ENCODE measurements around the gene WDR82. TPM values are rescaled to one million over a fixed set of nuclear protein-coding genes. Genes with fewer than 3 reads are reported as not detected.
A peak's percentile ranks its signal among the peaks of the same experiment; 100 is the strongest.
"Not testable (repeated sequence)": the region's sequence is repeated elsewhere in the genome, so short reads cannot be mapped to it uniquely, and the experiment has no call there.

The WDR82 gene
- total and polyA plus RNA-seq, 2 of the 4 experiments (the other 2 are of a cell fraction), result 38.1 to 68.1 TPM

GRCh38 chr3:52277071-52277964, 1.1 kb downstream of the WDR82 start:
- CTCF ChIA-PET, result interaction anchor here (0.7 to 1.4 kb wide), 3 partner anchors 16 to 87 kb away, joined by 3 to 6 read pairs (median 4); no protein-coding TSS in a partner anchor
- Histone ChIP-seq H3K9me3 (ENCODE audit: control insufficient read depth, insufficient read depth, low read length) (no peaks in the 10 kb centered on the region), H3K23ac (ENCODE audit: low read depth, low read length) (peak overlapping the region; percentile 50), H3K56ac (ENCODE audit: extremely low read depth, insufficient read depth, low read length) (peak overlapping the region; percentile 92), H3K4me2 (ENCODE audit: low read depth, low read length) (peak overlapping the region; percentile 88), H4K20me1 (ENCODE audit: insufficient read depth, low read length) (peaks cover 54% of the 10 kb centered on the region), H4K8ac (ENCODE audit: low read depth in 2 of 2, low read length in 2 of 2) (peak overlapping the region; percentile 22 to 82; a peak in 2 of 4 replicates), H3K4me3 (ENCODE audit: insufficient read depth, low read depth, low read length) (peak overlapping the region; percentile 97), H2AK9ac (replicated peaks; ENCODE audit: low read depth, low read length, poor library complexity) (peak overlapping the region; percentile 89), H3K27ac (ENCODE audit: insufficient read depth, low read length) (peak overlapping the region; percentile 100), H2AFZ (replicated peaks; ENCODE audit: low read length, poor library complexity) (peak overlapping the region; percentile 10), H3K4me1 (ENCODE audit: control insufficient read depth, insufficient read depth, low read length) (peaks cover 14% of the 10 kb centered on the region), H3K4ac (ENCODE audit: low read depth, low read length) (peak overlapping the region; percentile 85), H4K91ac (ENCODE audit: insufficient read depth, low read depth, low read length) (peak overlapping the region; percentile 26; the same call in 1 of the 2 replicates), H3K36me3 (ENCODE audit: control insufficient read depth, insufficient read depth, low read length) (peaks cover 7% of the 10 kb centered on the region), H2BK20ac (ENCODE audit: low read depth, low read length) (no peak overlapping the region), H4K5ac (ENCODE audit: low read depth, low read length) (no peak overlapping the region), H2BK120ac (ENCODE audit: low read depth, low read length) (no peak overlapping the region), H3K14ac (replicated peaks; ENCODE audit: low read depth, low read length) (peak overlapping the region; percentile 100), H3K27me3 (ENCODE audit: control insufficient read depth, insufficient read depth, low read length) (no peaks in the 10 kb centered on the region), H2BK5ac (ENCODE audit: low read depth, low read length, poor library complexity, severe bottlenecking) (peak overlapping the region; percentile 100), H2BK15ac (ENCODE audit: low read depth, low read length) (no peak overlapping the region), H3K9me1 (ENCODE audit: insufficient read depth, low read length) (peaks cover 16% of the 10 kb centered on the region; the same call in 1 of the 2 replicates), H3K18ac (ENCODE audit: low read depth, low read length) (peak overlapping the region; percentile 19; the same call in 1 of the 2 replicates), H2AK5ac (ENCODE audit: low read depth, low read length) (peak overlapping the region; percentile 50; the same call in 1 of the 2 replicates), H3K79me1 (ENCODE audit: low read depth in 1 of 2, low read length in 2 of 2) (peaks cover 6 to 18% of the 10 kb centered on the region in 2 experiments; a peak in 3 of 4 replicates), H3K9ac (ENCODE audit: low read depth, low read length) (peak overlapping the region; percentile 100)
- DNase-seq (peak; percentile 58), ATAC-seq (ENCODE audit: low read depth) (peak; percentile 9; the same call in 1 of the 2 replicates)
- POLR2A ChIA-PET (ENCODE audit: unreplicated experiment), result interaction anchor here (0.5 to 0.6 kb wide), 2 partner anchors 39 to 57 kb away, joined by 4 to 9 read pairs; no protein-coding TSS in a partner anchor
- in situ Hi-C loops (cut with MboI; ENCODE audit: low sequenced_read_pairs), result no loop called here
- BruUV-seq (replicated peaks), result no TSS peak
- intact Hi-C loops (cut with micrococcal nuclease), result loop anchor here (2.0 to 5.0 kb wide), 2 partner anchors 15 to 40 kb away; partner anchors contain the start of gene TWF2
- WGBS, 2 experiments (ENCODE audit: extremely low coverage in 2 of 2, insufficient read length in 1 of 2), result 1% methylated on average over 14 of the region's 28 CpGs; no CpG with 5 or more reads in 1 of the 2 experiments
- no peak for TF ChIP-seq RCOR1 (IDR thresholded peaks at IDR 0.05; ENCODE audit: insufficient replicate concordance, low read length)
- peak; percentile 87 for TF ChIP-seq MXI1 (IDR thresholded peaks at IDR 0.05; ENCODE audit: borderline replicate concordance, low read depth, low read length)
- no peak for TF ChIP-seq FOS (IDR thresholded peaks at IDR 0.05; ENCODE audit: low read depth, low read length)
- peak; percentile 58; the same call in 1 of the 2 replicates for TF ChIP-seq POLR2A (IDR thresholded peaks at IDR 0.05; ENCODE audit: low read depth, low read length)
- no peak for TF ChIP-seq MAFK (IDR thresholded peaks at IDR 0.05; ENCODE audit: low read depth, low read length)
- dilution Hi-C loops (cut with HindIII; ENCODE audit: low sequenced_read_pairs, unreplicated experiment), result no loop called here

GRCh38 chr3:52274781-52275180, 3.7 kb downstream of the WDR82 start:
- POLR2A ChIA-PET (ENCODE audit: unreplicated experiment); H2BK120ac ChIP-seq (ENCODE audit: low read depth, low read length); H3K4me2 ChIP-seq (ENCODE audit: low read depth, low read length); H3K23ac ChIP-seq (ENCODE audit: low read depth, low read length); H4K91ac ChIP-seq (ENCODE audit: insufficient read depth, low read depth, low read length); H2AK5ac ChIP-seq (ENCODE audit: low read depth, low read length); ATAC-seq (ENCODE audit: low read depth); H4K8ac ChIP-seq (ENCODE audit: low read depth in 2 of 2, low read length in 2 of 2); in situ Hi-C loops (cut with MboI; ENCODE audit: low sequenced_read_pairs); H2BK5ac ChIP-seq (ENCODE audit: low read depth, low read length, poor library complexity, severe bottlenecking); H3K27ac ChIP-seq (ENCODE audit: insufficient read depth, low read length); H2AK9ac ChIP-seq (replicated peaks; ENCODE audit: low read depth, low read length, poor library complexity); dilution Hi-C loops (cut with HindIII; ENCODE audit: low sequenced_read_pairs, unreplicated experiment); H2AFZ ChIP-seq (replicated peaks; ENCODE audit: low read length, poor library complexity); H3K9ac ChIP-seq (ENCODE audit: low read depth, low read length); H3K4ac ChIP-seq (ENCODE audit: low read depth, low read length); H3K27me3 ChIP-seq (ENCODE audit: control insufficient read depth, insufficient read depth, low read length); DNase-seq; H3K18ac ChIP-seq (ENCODE audit: low read depth, low read length); H3K9me3 ChIP-seq (ENCODE audit: control insufficient read depth, insufficient read depth, low read length); H2BK20ac ChIP-seq (ENCODE audit: low read depth, low read length); H3K4me3 ChIP-seq (ENCODE audit: insufficient read depth, low read depth, low read length); H2BK15ac ChIP-seq (ENCODE audit: low read depth, low read length); CTCF ChIA-PET; BruUV-seq (replicated peaks); H3K56ac ChIP-seq (ENCODE audit: extremely low read depth, insufficient read depth, low read length); H4K5ac ChIP-seq (ENCODE audit: low read depth, low read length); H3K14ac ChIP-seq (replicated peaks; ENCODE audit: low read depth, low read length): not testable (repeated sequence)
- intact Hi-C loops (cut with micrococcal nuclease), result loop anchor here (5.0 kb wide), 1 partner anchor 37 kb away; the partner anchor contains the start of gene TWF2
- Histone ChIP-seq H3K79me1 (ENCODE audit: low read depth in 1 of 2, low read length in 2 of 2) (peaks cover 6 to 36% of the 10 kb centered on the region in 2 experiments; a peak in 3 of 4 replicates), H4K20me1 (ENCODE audit: insufficient read depth, low read length) (peaks cover 78% of the 10 kb centered on the region), H3K4me1 (ENCODE audit: control insufficient read depth, insufficient read depth, low read length) (peaks cover 13% of the 10 kb centered on the region), H3K36me3 (ENCODE audit: control insufficient read depth, insufficient read depth, low read length) (peaks cover 14% of the 10 kb centered on the region), H3K9me1 (ENCODE audit: insufficient read depth, low read length) (peaks cover 13% of the 10 kb centered on the region; the same call in 1 of the 2 replicates)
- 92% methylated on average over 5 of the region's 18 CpGs; no CpG with 5 or more reads in 1 of the 2 experiments for WGBS, 2 experiments (ENCODE audit: extremely low coverage in 2 of 2, insufficient read length in 1 of 2)

Measured in IMR-90 (cell line).